GM23338 (cell line): ENCODE results near the gene C5orf22. TPM values are rescaled to one million over a fixed set of nuclear protein-coding genes. Genes with fewer than 3 reads are reported as not detected.

Experiments used
- ATAC-seq: fragments of 200-7000 bp; cut with Tn5 transposase; 3 replicates; pipeline ENCODE4 v1.9.1; 2020
- DNase-seq: peaks from one replicate; pipeline ENCODE4 v3.0.0-alpha.2; 2015; ENCODE audit warnings: low spot score
- H2AFZ ChIP-seq: fragments of 200-600 bp; sonication (generic); 2 replicates; pipeline ENCODE4 v1.8.0; 2016; ENCODE audit warnings: antibody characterized with exemption, mild to moderate bottlenecking, moderate library complexity
- H3F3A ChIP-seq: fragments of 200-600 bp; sonication (generic); replicated peaks from 2 replicates; pipeline ENCODE4 v1.8.0; 2017; ENCODE audit warnings: antibody characterized with exemption, mixed run types, low read depth
- H3K27ac ChIP-seq: fragments of 200-600 bp; sonication (generic); 2 replicates; pipeline ENCODE4 v1.6.1; 2016; ENCODE audit warnings: low read depth
- H3K27me3 ChIP-seq: fragments of 200-600 bp; sonication (generic); 2 replicates; pipeline ENCODE4 v1.8.0; 2016; ENCODE audit warnings: mild to moderate bottlenecking, mixed run types, moderate library complexity; ENCODE audit not compliant: insufficient read depth
- H3K36me3 ChIP-seq: fragments of 200-600 bp; sonication (generic); 2 replicates; pipeline ENCODE4 v1.8.0; 2016; ENCODE audit warnings: mild to moderate bottlenecking; ENCODE audit not compliant: insufficient read depth
- H3K4me1 ChIP-seq: fragments of 200-600 bp; sonication (generic); 2 replicates; pipeline ENCODE4 v1.8.0; 2016; ENCODE audit warnings: mild to moderate bottlenecking, moderate library complexity; ENCODE audit not compliant: insufficient read depth
- H3K4me2 ChIP-seq: fragments of 200-600 bp; sonication (generic); 2 replicates; pipeline ENCODE4 v1.7.1; 2017; ENCODE audit warnings: mixed run types
- H3K4me3 ChIP-seq: fragments of 200-600 bp; sonication (generic); 2 replicates; pipeline ENCODE4 v1.6.1; 2016; ENCODE audit warnings: mixed run types
- H3K79me2 ChIP-seq: fragments of 200-600 bp; sonication (generic); replicated peaks from 2 replicates; pipeline ENCODE4 v1.8.0; 2017; ENCODE audit warnings: mild to moderate bottlenecking; ENCODE audit not compliant: insufficient read depth
- H3K9me2 ChIP-seq: fragments of 200-600 bp; sonication (generic); 2 replicates; pipeline ENCODE4 v1.8.0; 2017; ENCODE audit not compliant: insufficient read depth
- H4K20me1 ChIP-seq: fragments of 200-600 bp; sonication (generic); replicated peaks from 2 replicates; pipeline ENCODE4 v1.8.0; 2017; ENCODE audit warnings: mild to moderate bottlenecking; ENCODE audit not compliant: insufficient read depth
- H3K27ac Mint-ChIP-seq: 2 replicates; pipeline ENCODE4 v1.8.0; 2020; ENCODE audit warnings: inconsistent platforms, mild to moderate bottlenecking, moderate library complexity, mixed read lengths
- H3K27me3 Mint-ChIP-seq: 3 replicates; pipeline ENCODE4 v1.8.0; 2022; ENCODE audit warnings: low read depth, mild to moderate bottlenecking, moderate library complexity, mixed read lengths, inconsistent platforms; ENCODE audit not compliant: insufficient read depth, poor library complexity
- H3K36me3 Mint-ChIP-seq: 3 replicates; pipeline ENCODE4 v1.8.0; 2021; ENCODE audit warnings: low read depth, mild to moderate bottlenecking, inconsistent platforms, moderate library complexity, mixed read lengths
- H3K4me1 Mint-ChIP-seq: 3 replicates; pipeline ENCODE4 v1.8.0; 2020; ENCODE audit warnings: mild to moderate bottlenecking, inconsistent platforms, mixed read lengths
- H3K4me3 Mint-ChIP-seq: 3 replicates; pipeline ENCODE4 v1.8.0; 2021; ENCODE audit warnings: moderate library complexity, mild to moderate bottlenecking, inconsistent platforms, mixed read lengths
- H3K9me3 Mint-ChIP-seq: 3 replicates; pipeline ENCODE4 v1.8.0; 2020; ENCODE audit warnings: moderate library complexity, mild to moderate bottlenecking, inconsistent platforms, mixed read lengths
- CREB1 ChIP-seq: fragments of 250-450 bp; sonication (Bioruptor Pico); IDR thresholded peaks from 2 replicates; pipeline ENCODE4 v1.5.0; 2020; ENCODE audit warnings: low read depth, mild to moderate bottlenecking, moderate library complexity
- EZH2 ChIP-seq: fragments of 200-600 bp; sonication (generic); IDR thresholded peaks from one replicate; pipeline ENCODE4 v1.8.0; 2017; ENCODE audit warnings: antibody characterized with exemption, mild to moderate bottlenecking, low read depth; ENCODE audit not compliant: unreplicated experiment
- EZH2phosphoT487 ChIP-seq: fragments of 200-600 bp; sonication (generic); IDR thresholded peaks from one replicate; pipeline ENCODE4 v1.8.1; 2018; ENCODE audit warnings: antibody characterized with exemption; ENCODE audit not compliant: unreplicated experiment
- JUNB ChIP-seq: IDR thresholded peaks from one replicate; pipeline ENCODE4 v1.6.1; 2016; ENCODE audit warnings: antibody characterized with exemption; ENCODE audit not compliant: unreplicated experiment
- NANOG ChIP-seq: IDR thresholded peaks from 2 replicates; pipeline ENCODE4 v1.6.1; 2016; ENCODE audit warnings: antibody characterized with exemption, borderline replicate concordance
- POLR2AphosphoS5 ChIP-seq: IDR thresholded peaks from 2 replicates; pipeline ENCODE4 v1.6.1; 2016; ENCODE audit warnings: antibody characterized with exemption, low read depth
- STAT1 ChIP-seq: IDR thresholded peaks from one replicate; pipeline ENCODE4 v1.6.1; 2016; ENCODE audit warnings: antibody characterized with exemption; ENCODE audit not compliant: unreplicated experiment
- ZNF114 ChIP-seq: fragments of 250-450 bp; sonication (Bioruptor Pico); IDR thresholded peaks from 2 replicates; pipeline ENCODE4 v1.5.0; 2020; ENCODE audit warnings: mild to moderate bottlenecking, moderate library complexity
- ZNF331 ChIP-seq: fragments of 250-450 bp; sonication (Bioruptor Pico); IDR thresholded peaks from 2 replicates; pipeline ENCODE4 v1.5.0; 2020; ENCODE audit warnings: low read depth, mild to moderate bottlenecking, moderate library complexity
- polyA plus RNA-seq: library from polyadenylated mRNA; unstranded; fragments of >200 nt; fragmentation: Nextera tagmentation; extraction: Ambion mirVana; gene quantifications from 2 replicates; pipeline ENCODE4 v1.2.1, GENCODE V29; 2016
- total RNA-seq: library from RNA; depleted of rRNA; stranded (reverse); fragments of >200 nt; shearing (Covaris generic); gene quantifications from 2 replicates; pipeline ENCODE4 v1.2.3, GENCODE V29; 2014
- TF ChIP-seq, protein P1 (sequence below): IDR thresholded peaks from one replicate; pipeline ENCODE4 v1.6.1; 2018; ENCODE audit warnings: antibody characterized with exemption; ENCODE audit not compliant: unreplicated experiment
- TF ChIP-seq, protein P2 (sequence below): fragments of 250-450 bp; sonication (Bioruptor Pico); IDR thresholded peaks from 2 replicates; pipeline ENCODE4 v1.5.0; 2020; ENCODE audit warnings: mild to moderate bottlenecking, moderate library complexity
- TF ChIP-seq, protein P3 (sequence below): IDR thresholded peaks from 2 replicates; pipeline ENCODE4 v1.6.1; 2016; ENCODE audit warnings: antibody characterized with exemption

The C5orf22 gene
- total and polyA plus RNA-seq, 2 experiments from 2014 or later: 13.6 to 30.9 TPM

DNA sequence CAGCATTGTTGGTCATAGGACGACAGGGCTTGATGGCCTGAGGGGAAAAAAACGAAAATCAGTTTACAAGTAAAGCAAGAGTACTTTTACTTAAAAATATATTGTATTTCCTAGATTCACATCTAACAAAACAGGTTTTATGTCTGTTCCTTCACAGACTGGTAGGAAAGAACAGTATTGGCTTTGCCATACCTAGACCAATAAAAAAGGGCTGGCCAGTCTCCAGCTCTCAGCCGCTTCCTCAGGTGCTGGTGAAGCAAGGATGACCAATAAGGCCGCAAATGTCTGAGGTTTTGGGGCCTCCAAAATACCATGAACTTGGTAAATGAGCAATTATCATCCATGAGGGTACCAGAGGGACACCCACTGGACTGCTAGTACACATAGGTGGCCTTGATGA, 36.8 kb upstream of the C5orf22 start (continued):
- TF ChIP-seq, protein P1, sequence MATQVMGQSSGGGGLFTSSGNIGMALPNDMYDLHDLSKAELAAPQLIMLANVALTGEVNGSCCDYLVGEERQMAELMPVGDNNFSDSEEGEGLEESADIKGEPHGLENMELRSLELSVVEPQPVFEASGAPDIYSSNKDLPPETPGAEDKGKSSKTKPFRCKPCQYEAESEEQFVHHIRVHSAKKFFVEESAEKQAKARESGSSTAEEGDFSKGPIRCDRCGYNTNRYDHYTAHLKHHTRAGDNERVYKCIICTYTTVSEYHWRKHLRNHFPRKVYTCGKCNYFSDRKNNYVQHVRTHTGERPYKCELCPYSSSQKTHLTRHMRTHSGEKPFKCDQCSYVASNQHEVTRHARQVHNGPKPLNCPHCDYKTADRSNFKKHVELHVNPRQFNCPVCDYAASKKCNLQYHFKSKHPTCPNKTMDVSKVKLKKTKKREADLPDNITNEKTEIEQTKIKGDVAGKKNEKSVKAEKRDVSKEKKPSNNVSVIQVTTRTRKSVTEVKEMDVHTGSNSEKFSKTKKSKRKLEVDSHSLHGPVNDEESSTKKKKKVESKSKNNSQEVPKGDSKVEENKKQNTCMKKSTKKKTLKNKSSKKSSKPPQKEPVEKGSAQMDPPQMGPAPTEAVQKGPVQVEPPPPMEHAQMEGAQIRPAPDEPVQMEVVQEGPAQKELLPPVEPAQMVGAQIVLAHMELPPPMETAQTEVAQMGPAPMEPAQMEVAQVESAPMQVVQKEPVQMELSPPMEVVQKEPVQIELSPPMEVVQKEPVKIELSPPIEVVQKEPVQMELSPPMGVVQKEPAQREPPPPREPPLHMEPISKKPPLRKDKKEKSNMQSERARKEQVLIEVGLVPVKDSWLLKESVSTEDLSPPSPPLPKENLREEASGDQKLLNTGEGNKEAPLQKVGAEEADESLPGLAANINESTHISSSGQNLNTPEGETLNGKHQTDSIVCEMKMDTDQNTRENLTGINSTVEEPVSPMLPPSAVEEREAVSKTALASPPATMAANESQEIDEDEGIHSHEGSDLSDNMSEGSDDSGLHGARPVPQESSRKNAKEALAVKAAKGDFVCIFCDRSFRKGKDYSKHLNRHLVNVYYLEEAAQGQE: no peak

DNA sequence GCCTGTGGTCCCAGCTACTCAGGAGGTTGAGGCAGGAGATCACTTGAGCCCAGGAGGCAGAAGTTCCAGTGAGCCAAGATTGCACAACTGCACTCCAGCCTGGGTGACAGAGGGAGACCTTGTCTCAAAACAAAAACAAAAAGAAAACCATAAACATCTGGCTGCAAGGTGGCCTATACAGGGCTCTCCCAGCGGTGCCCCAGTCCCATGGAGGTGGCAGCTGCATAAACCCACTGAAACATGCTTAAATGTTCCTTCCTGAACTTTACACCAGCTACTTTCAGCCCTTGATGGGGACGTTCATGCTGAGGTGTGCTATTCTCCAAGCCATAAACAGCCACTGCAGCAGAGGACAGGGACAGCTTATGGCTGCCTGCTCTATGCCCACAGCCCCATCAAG, 35.8 kb upstream of the C5orf22 start:
- Mint-ChIP-seq H3K4me1 (peaks cover 26% of the 10 kb centered on the region), H3K9me3 (no peaks in the 10 kb centered on the region), H3K27me3 (no peaks in the 10 kb centered on the region), H3K36me3 (peaks cover 86% of the 10 kb centered on the region), H3K4me3 (no peak overlapping the region), H3K27ac (no peak overlapping the region)
- Histone ChIP-seq H3K27ac (no peak overlapping the region), H3K9me2 (no peaks in the 10 kb centered on the region), H3K27me3 (no peaks in the 10 kb centered on the region), H3K36me3 (peaks cover 27% of the 10 kb centered on the region), H3F3A (no peaks in the 10 kb centered on the region), H3K4me1 (peaks cover 12% of the 10 kb centered on the region), H3K79me2 (no peaks in the 10 kb centered on the region), H3K4me2 (no peak overlapping the region), H2AFZ (no peak overlapping the region), H3K4me3 (no peak overlapping the region), H4K20me1 (no peaks in the 10 kb centered on the region; the same call in 1 of the 2 replicates)
- no peak for ATAC-seq
- DNase-seq: no peak
- TF ChIP-seq STAT1 (no peak), ZNF114 (CRISPR knock-in tag) (no peak), EZH2phosphoT487 (no peak), ZNF331 (no peak), POLR2AphosphoS5 (no peak), CREB1 (CRISPR knock-in tag) (no peak), JUNB (no peak), EZH2 (no peak), NANOG (no peak)
- TF ChIP-seq, protein P2, sequence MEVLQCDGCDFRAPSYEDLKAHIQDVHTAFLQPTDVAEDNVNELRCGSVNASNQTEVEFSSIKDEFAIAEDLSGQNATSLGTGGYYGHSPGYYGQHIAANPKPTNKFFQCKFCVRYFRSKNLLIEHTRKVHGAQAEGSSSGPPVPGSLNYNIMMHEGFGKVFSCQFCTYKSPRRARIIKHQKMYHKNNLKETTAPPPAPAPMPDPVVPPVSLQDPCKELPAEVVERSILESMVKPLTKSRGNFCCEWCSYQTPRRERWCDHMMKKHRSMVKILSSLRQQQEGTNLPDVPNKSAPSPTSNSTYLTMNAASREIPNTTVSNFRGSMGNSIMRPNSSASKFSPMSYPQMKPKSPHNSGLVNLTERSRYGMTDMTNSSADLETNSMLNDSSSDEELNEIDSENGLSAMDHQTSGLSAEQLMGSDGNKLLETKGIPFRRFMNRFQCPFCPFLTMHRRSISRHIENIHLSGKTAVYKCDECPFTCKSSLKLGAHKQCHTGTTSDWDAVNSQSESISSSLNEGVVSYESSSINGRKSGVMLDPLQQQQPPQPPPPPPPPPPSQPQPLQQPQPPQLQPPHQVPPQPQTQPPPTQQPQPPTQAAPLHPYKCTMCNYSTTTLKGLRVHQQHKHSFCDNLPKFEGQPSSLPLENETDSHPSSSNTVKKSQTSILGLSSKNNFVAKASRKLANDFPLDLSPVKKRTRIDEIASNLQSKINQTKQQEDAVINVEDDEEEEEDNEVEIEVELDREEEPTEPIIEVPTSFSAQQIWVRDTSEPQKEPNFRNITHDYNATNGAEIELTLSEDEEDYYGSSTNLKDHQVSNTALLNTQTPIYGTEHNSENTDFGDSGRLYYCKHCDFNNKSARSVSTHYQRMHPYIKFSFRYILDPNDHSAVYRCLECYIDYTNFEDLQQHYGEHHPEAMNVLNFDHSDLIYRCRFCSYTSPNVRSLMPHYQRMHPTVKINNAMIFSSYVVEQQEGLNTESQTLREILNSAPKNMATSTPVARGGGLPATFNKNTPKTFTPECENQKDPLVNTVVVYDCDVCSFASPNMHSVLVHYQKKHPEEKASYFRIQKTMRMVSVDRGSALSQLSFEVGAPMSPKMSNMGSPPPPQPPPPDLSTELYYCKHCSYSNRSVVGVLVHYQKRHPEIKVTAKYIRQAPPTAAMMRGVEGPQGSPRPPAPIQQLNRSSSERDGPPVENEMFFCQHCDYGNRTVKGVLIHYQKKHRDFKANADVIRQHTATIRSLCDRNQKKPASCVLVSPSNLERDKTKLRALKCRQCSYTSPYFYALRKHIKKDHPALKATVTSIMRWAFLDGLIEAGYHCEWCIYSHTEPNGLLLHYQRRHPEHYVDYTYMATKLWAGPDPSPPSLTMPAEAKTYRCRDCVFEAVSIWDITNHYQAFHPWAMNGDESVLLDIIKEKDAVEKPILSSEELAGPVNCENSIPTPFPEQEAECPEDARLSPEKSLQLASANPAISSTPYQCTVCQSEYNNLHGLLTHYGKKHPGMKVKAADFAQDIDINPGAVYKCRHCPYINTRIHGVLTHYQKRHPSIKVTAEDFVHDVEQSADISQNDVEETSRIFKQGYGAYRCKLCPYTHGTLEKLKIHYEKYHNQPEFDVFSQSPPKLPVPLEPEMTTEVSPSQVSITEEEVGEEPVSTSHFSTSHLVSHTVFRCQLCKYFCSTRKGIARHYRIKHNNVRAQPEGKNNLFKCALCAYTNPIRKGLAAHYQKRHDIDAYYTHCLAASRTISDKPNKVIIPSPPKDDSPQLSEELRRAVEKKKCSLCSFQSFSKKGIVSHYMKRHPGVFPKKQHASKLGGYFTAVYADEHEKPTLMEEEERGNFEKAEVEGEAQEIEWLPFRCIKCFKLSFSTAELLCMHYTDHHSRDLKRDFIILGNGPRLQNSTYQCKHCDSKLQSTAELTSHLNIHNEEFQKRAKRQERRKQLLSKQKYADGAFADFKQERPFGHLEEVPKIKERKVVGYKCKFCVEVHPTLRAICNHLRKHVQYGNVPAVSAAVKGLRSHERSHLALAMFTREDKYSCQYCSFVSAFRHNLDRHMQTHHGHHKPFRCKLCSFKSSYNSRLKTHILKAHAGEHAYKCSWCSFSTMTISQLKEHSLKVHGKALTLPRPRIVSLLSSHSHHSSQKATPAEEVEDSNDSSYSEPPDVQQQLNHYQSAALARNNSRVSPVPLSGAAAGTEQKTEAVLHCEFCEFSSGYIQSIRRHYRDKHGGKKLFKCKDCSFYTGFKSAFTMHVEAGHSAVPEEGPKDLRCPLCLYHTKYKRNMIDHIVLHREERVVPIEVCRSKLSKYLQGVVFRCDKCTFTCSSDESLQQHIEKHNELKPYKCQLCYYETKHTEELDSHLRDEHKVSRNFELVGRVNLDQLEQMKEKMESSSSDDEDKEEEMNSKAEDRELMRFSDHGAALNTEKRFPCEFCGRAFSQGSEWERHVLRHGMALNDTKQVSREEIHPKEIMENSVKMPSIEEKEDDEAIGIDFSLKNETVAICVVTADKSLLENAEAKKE (CRISPR knock-in tag): no peak
- TF ChIP-seq, protein P1: no peak
- TF ChIP-seq, protein P3, sequence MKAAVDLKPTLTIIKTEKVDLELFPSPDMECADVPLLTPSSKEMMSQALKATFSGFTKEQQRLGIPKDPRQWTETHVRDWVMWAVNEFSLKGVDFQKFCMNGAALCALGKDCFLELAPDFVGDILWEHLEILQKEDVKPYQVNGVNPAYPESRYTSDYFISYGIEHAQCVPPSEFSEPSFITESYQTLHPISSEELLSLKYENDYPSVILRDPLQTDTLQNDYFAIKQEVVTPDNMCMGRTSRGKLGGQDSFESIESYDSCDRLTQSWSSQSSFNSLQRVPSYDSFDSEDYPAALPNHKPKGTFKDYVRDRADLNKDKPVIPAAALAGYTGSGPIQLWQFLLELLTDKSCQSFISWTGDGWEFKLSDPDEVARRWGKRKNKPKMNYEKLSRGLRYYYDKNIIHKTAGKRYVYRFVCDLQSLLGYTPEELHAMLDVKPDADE: no peak
